ENCODE results near the gene SACM1L.
"Not testable (repeated sequence)": the region's sequence is repeated elsewhere in the genome, so short reads cannot be mapped to it uniquely, and the experiment has no call there.

SACM1L gene

DNA sequence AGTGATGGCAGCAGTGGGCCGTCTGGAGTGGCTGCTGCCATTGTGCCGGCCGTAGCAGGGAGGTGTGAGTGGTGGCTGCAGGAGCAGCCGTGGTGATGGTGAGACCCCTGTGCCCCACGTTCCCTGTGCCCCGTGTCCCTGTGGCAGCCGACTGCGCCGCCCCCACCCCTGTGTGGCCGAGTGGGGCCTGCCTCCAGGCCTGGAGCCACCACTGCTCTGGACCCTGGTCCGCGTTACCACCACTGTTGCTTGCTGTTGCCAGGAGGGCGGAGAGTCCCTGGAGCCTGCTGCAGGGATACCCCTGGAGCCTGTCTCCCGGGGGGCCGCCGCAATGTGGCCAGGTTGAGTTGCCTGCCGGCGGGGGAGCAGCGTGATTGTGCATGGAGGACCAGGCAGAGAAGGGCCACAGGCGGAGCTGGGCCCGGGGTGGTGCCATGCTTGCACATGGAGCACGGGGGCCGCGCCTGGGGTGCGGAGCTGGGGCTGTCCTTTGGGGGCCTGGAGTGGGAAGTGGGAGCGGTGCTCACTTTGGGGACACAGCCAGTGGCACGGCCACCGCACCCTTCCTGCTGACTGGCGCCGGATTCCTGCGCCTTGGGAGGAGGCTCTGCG, 57.1 kb downstream of the SACM1L start:
- TF ChIP-seq, protein P1, sequence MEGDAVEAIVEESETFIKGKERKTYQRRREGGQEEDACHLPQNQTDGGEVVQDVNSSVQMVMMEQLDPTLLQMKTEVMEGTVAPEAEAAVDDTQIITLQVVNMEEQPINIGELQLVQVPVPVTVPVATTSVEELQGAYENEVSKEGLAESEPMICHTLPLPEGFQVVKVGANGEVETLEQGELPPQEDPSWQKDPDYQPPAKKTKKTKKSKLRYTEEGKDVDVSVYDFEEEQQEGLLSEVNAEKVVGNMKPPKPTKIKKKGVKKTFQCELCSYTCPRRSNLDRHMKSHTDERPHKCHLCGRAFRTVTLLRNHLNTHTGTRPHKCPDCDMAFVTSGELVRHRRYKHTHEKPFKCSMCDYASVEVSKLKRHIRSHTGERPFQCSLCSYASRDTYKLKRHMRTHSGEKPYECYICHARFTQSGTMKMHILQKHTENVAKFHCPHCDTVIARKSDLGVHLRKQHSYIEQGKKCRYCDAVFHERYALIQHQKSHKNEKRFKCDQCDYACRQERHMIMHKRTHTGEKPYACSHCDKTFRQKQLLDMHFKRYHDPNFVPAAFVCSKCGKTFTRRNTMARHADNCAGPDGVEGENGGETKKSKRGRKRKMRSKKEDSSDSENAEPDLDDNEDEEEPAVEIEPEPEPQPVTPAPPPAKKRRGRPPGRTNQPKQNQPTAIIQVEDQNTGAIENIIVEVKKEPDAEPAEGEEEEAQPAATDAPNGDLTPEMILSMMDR (IDR thresholded peaks at IDR 0.05; ENCODE audit: control insufficient read depth, insufficient read depth, low read depth, low read length, missing control alignments), result no peak
- no peak for DNase-seq (ENCODE audit: low read depth)
- no peak overlapping the region for H3K4me3 ChIP-seq (ENCODE audit: control insufficient read depth, low read depth, low read length)

DNA sequence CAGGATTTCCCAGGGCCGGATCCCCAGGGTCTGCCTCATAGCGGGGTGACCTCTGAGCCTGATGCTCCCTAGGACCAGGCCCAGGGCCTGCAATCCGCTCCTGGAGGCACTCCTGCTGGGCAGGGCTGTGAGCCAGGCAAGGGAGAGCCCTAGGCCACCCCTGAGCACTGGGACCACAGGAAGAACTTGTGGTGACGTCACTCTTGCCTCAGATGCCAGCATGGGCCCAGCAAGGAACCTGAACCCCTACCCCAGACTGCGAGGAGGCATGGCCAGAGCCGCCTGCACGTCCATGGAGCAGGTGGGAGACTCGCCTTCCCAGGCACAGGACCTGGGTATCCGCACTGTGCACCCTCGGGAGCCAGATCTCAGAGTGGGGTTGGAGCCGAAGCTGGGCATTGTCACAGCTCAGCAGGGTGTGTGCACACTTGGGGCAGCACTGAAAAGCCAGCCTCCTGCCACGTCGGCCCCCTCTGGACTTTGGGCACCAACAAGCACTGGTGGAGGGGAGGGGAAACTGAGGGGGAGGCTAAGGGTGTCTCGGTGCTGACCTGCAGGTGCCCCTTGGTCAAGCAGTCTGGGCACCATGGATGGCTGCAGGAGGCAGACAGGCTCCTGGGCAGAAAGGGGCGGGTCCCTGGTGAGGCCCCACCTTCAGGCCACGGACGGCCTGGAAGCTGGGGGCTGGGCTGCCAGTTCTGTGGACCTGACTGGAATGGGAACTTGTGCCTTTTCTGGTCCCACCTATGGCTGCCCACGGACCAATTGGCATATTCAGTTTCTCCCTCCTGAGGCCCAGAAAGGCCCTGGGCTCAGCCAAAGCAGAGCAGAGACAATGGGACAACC, 57.8 kb downstream of the SACM1L start:
- TF ChIP-seq, protein P1 (IDR thresholded peaks at IDR 0.05; ENCODE audit: control insufficient read depth, insufficient read depth, low read depth, low read length, missing control alignments), result no peak
- H3K4me3 ChIP-seq (ENCODE audit: control insufficient read depth, low read depth, low read length), result no peak overlapping the region
- DNase-seq (ENCODE audit: low read depth), result no peak

DNA sequence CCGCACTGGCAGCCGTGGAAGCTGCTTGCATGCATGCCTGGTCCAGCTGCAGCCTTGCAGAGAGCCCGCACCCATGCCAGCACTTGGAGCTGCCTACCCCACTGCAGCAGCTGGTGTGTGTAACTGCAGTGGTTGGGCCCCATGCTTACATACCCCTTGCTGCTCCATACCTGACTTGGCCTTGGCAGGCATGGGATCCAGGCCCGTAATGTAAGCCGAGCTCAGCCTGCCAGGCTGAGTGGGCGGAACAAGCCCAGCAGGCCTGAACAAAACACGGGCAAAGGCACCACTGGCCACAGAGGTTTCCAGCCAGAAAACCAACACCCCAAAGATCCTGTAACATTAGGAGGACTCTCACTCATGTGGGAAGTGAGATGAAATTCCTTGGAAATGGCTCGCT, 58.9 kb downstream of the SACM1L start:
- no peak for DNase-seq (ENCODE audit: low read depth)
- TF ChIP-seq, protein P1 (IDR thresholded peaks at IDR 0.05; ENCODE audit: control insufficient read depth, insufficient read depth, low read depth, low read length, missing control alignments), result no peak
- H3K4me3 ChIP-seq (ENCODE audit: control insufficient read depth, low read depth, low read length), result no peak overlapping the region

DNA sequence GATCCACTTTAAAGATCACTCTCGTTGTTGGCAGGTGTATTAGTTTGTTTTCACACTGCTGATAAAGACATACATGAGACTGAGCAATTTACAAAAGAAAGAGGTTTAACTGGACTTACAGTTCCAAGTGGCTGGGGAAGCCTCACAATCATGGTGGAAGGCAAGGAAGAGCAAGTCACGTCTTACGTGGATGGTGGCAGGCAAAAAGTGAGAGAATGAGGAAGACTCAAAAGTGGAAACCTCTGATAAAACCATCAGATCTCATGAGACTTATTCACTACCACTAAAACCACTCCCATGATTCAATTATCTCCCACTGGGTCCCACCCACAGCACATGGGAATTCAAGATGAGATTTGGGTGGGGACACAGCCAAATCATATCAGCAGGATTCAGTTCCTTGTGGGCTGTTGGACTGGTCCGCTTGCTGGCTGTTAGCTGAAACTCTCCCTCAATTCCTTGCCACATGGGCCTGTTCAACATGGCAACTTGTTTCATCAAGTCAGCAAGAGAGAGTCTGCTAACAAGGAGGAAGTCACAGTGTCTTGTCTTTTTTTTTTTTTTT, 59.9 kb downstream of the SACM1L start:
- DNase-seq (ENCODE audit: low read depth); H3K4me3 ChIP-seq (ENCODE audit: control insufficient read depth, low read depth, low read length): not testable (repeated sequence)

DNA sequence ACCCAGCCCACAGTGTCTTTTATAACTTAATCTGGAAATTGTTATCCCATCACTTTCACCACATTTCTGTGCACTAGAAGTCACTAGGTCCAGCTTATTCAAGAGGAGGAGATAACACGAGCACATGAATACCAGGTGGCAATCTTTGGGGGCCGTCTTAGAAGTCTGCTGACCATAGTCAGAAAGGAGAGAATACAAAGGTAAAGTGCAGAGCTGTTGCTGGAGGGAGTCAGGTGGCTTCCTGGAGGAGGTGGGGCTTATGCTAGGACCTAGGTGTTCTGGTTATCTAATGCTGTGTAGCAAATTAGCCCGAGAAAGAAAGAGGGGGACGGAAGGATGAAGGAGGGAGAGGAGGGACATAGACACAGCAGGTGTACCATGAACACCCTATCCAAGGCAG, 60.7 kb downstream of the SACM1L start:
- no peak for DNase-seq (ENCODE audit: low read depth)
- H3K4me3 ChIP-seq (ENCODE audit: control insufficient read depth, low read depth, low read length), result no peak overlapping the region
- TF ChIP-seq, protein P1 (IDR thresholded peaks at IDR 0.05; ENCODE audit: control insufficient read depth, insufficient read depth, low read depth, low read length, missing control alignments), result no peak

DNA sequence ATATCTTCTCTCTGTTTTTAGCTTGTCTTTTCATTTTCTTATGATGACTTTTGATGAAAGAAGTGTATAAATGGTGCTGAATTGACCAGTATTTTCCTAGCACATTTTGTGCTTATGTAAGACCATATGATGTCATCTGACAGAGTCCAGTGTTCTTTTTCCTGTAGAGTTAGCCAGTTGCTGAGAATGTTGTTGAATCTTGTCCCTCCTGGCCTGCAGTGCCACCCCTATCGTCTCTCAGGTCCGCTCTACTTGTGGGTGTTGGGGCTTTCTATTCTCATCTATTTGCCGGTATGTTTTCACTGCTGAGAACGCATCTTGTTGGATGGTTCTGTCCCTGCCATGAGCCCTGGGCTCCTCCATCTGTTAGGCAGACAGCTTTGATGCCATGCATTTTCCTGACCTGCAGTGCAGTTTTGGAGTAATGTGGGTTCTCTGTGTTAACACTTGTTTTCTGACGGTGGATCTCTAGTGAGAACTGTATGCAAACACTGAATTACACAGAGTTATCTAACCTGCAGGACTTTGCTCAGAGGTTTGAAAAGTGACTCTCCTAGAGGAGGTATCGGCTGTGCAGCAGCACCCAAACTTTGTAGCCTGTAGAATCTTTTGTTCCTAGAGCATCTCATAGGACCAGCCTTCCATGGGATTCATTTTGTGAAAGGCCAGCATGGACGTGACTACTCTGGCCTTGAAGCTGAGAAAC, 62.5 kb downstream of the SACM1L start:
- TF ChIP-seq, protein P1 (IDR thresholded peaks at IDR 0.05; ENCODE audit: control insufficient read depth, insufficient read depth, low read depth, low read length, missing control alignments), result no peak
- no peak for DNase-seq (ENCODE audit: low read depth)
- H3K4me3 ChIP-seq (ENCODE audit: control insufficient read depth, low read depth, low read length), result no peak overlapping the region

Data from AG09309 (cell line).